Muscle layer of duodenum (tissue), 2 donors: ENCODE measurements around the gene COL18A1.

Experiments used
- H3K27ac ChIP-seq: one replicate; pipeline ENCODE4 v1.7.0; 2013; ENCODE audit warnings: mild to moderate bottlenecking, low read length
- H3K27me3 ChIP-seq: one replicate; pipeline ENCODE4 v1.7.0; 2013; ENCODE audit warnings: low read depth, mild to moderate bottlenecking, control low read depth, low read length
- H3K36me3 ChIP-seq, 2 donors: one replicate each; pipeline ENCODE4 v1.7.0; 2013; ENCODE audit warnings: low read length in 2 of 2, control low read depth in 1 of 2, mild to moderate bottlenecking in 1 of 2; ENCODE audit not compliant: insufficient read depth in 2 of 2, control insufficient read depth in 1 of 2
- H3K4me1 ChIP-seq, 2 donors: one replicate each; pipeline ENCODE4 v1.7.0; 2013; ENCODE audit warnings: low read length in 2 of 2, mild to moderate bottlenecking in 2 of 2, control low read depth in 1 of 2, moderate library complexity in 1 of 2; ENCODE audit not compliant: insufficient read depth in 2 of 2, control insufficient read depth in 1 of 2
- H3K4me3 ChIP-seq, 2 donors: one replicate each; pipeline ENCODE4 v1.7.0; 2013; ENCODE audit warnings: low read length in 2 of 2, low read depth in 1 of 2, mild to moderate bottlenecking in 1 of 2
- H3K9me3 ChIP-seq, 2 donors: one replicate each; pipeline ENCODE4 v1.7.0; 2013; ENCODE audit warnings: low read length in 2 of 2, control low read depth in 1 of 2, mild to moderate bottlenecking in 1 of 2; ENCODE audit not compliant: control insufficient read depth in 1 of 2
- donor health status: healthy.

COL18A1 gene

DNA sequence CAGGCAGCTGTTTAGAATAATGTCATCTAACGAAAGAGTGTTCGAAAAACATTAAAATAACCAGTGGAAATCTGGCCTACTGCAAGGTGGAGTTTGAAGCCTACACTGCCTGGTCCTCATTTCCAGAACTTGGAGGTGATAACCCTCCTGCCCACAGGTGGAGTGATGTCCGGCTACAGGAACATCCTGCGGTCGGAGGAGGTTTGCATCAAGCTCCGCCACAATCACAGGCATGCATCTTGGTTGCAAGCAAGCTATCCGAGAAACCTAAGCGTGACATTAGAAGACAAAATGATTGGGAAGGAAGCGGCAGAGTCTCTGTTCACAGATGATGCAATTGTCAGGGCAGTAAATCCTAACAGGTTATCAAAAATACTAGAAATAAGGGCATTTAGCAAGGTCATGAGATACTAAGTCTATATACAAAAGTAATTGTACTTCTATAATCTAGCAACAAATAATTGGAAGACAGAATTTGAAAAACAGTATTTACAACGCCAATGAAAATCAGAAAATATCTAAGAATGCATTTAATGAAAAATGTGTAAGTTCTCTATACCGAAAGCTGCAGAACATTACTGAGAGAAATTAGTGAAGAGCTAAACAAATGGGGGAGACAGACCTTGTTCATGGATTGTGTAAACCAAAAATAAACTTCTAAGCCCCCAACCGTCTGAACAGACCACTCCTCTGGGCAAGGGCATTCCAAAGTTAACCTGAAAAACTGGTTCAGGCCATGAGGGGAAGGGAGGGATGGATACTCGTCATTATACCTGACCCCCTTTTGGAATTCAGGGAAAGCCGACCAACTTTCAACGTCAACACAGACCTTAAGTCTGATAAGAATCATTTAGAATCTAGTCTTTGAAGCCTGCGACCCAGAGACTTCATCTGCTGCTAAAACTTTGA lies 141.9 kb downstream of the COL18A1 start:
- Histone ChIP-seq H3K4me1 (peaks cover 3 to 9% of the 10 kb centered on the region in 2 donors), H3K36me3 (no peaks in the 10 kb centered on the region), H3K27ac (no peak overlapping the region), H3K4me3 (no peak overlapping the region), H3K27me3 (no peaks in the 10 kb centered on the region), H3K9me3 (no peaks in the 10 kb centered on the region)

DNA sequence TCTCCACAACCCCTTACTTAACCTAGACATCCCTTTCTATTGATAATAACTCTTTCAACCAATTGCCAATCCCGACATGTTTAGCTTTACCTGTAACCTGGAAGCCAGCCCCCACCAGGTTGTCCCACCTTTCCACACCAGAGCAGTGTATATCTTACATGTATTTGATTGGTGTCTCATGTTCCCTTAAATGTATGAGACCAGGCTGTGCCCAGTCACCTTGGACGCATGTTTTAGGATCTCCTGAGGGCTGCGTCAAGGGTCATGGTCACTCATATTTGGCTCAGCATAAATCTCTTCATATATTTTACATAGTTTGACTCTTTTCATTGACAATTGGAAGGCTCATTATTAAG lies 142.6 kb downstream of the COL18A1 start:
- H3K36me3 ChIP-seq, result no peaks in the 10 kb centered on the region
- H3K27ac ChIP-seq, result no peak overlapping the region
- no peaks in the 10 kb centered on the region for H3K27me3 ChIP-seq
- no peaks in the 10 kb centered on the region for H3K9me3 ChIP-seq
- H3K4me3 ChIP-seq, result no peak overlapping the region
- H3K4me1 ChIP-seq, result peaks cover 3 to 9% of the 10 kb centered on the region in 2 donors

DNA sequence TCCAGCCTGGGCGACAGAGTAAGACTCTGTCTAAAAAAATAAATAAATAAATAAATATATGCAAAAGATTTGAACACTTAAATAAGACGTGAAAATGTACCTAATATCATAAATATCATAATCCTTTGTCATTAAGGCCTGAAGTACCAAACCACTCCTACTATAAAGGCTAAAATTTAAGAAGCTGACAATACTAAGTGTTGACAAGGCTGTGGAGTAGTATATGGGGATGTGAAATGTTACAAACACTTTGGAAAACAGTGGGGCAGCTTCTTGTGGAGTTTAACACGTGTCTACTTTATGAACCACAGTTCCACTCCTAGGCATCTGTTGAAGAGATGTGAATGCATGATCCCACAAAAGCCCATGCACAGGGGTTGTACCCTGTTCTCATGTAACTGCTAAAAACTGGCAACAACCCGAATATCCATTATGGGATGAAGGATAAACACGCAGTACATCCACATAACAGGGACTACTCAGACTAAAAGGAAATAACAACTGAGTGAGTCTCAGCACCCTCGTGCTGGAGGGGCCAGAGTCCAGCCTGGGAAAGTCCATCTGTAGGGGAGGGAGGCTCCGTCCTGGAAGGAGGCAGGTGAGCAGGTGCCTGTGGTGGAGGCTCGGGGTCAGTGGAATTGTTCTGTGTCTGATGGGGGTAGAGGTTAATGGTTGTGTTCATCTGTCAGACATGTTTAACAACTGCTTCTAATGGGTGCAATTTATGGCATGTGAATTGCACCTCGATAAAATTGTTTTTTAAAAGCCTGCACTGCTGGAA lies 143.9 kb downstream of the COL18A1 start:
- no peak overlapping the region for H3K27ac ChIP-seq
- no peaks in the 10 kb centered on the region for H3K36me3 ChIP-seq
- no peaks in the 10 kb centered on the region for H3K27me3 ChIP-seq
- no peak overlapping the region for H3K4me3 ChIP-seq
- H3K4me1 ChIP-seq, result peaks cover 3% of the 10 kb centered on the region in 2 donors
- H3K9me3 ChIP-seq, result no peaks in the 10 kb centered on the region

DNA sequence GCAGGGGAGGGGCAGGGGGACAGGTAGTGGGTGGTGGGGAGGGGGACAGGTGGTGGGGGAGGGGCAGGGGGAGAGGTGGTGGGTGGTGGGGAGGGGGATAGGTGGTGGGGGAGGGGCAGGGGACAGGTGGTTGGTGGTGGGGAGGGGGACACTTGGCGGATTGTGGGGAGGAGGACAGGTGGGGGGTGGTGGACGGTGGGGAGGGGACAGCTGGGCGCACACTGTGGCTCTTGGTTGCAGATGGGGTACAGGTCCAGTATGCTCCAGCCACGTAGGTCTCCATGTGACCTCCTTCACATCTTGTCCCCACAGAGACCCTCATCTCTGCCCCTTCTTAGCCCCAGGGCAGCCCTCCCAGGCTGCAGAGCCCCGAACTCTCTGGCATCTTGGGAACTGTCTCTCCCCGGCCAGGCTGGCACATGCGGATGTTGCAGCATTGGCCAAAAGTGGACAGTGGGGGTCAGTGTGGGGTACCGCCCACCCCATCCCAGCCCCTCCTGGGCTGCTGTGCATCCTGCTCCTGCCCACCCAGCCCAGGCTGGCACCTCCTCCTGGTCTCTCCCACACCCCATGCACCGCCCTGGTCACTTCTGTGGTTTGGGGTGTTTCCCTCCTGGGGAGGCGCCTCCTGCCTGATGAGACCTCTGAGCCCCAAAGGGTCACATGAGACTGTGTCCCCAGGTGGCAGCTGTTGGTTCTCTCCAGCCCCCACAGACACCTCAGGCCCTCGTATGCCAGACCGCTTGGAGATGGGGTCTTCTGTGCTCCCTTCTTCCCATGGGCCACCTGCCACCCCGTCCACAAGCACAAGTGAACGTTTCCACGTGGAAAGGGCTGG lies 144.9 kb downstream of the COL18A1 start:
- H3K4me1 ChIP-seq, result peaks cover 3% of the 10 kb centered on the region in 2 donors
- no peak overlapping the region for H3K4me3 ChIP-seq
- no peaks in the 10 kb centered on the region for H3K36me3 ChIP-seq
- peak overlapping the region; percentile 39 for H3K27ac ChIP-seq
- H3K27me3 ChIP-seq, result no peaks in the 10 kb centered on the region
- H3K9me3 ChIP-seq, result no peaks in the 10 kb centered on the region

DNA sequence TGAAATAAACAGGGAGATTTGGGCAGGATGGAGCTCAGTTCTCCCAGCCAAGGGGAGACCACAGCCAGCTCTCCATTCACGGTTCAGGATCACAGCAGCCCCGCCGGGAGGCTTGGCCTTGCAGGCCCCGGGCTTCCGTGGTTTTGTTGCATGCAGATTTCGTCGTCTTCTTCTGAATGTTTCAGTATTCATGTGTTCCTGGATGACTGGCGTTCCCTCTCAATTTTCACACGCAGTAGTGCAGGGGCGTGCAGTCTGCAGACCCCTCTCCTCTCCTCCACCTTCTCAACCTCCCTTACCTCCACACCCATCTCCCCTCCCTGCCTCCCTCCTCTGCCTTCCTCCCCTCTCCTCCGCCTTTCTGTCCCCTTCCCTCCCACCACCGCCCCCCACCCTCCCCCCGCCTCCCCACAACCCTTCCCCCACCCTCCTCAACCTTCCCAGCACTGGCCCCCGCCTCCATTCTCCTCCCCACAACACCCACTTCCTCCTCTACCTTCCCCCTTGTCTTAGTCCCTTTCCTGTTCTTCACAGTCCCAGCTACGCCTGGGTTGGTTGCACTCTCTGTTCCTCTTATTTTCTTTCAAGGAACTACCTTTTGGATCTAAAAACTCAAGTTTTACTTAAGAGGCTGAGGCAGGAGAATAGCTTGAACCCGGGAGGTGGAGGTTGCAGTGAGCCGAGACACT lies 145.7 kb downstream of the COL18A1 start:
- peaks cover 3% of the 10 kb centered on the region in 2 donors for H3K4me1 ChIP-seq
- H3K27me3 ChIP-seq, result no peaks in the 10 kb centered on the region
- H3K9me3 ChIP-seq, result no peaks in the 10 kb centered on the region
- H3K27ac ChIP-seq, result peak overlapping the region; percentile 65
- H3K4me3 ChIP-seq, result no peak overlapping the region
- no peaks in the 10 kb centered on the region for H3K36me3 ChIP-seq

DNA sequence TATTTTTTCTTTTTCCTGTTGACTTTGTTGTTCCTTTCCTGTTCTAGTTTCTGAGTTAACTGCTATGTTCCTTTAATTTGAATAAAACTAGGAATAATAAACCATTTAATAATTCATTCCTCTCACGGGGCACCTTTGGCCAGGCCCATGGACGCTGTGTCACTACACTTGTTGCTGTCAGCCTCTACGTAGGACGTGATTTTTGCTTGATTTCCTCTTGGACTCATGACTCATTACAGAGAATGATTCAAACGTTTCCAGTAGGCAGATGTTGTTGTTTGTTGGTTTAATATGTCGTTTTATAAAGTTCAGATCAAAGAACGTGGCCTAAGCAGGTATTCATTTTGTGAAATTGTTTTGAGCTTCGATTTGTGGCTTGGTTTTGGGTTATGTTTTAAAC lies 146.4 kb downstream of the COL18A1 start:
- H3K36me3 ChIP-seq, result no peaks in the 10 kb centered on the region
- no peaks in the 10 kb centered on the region for H3K9me3 ChIP-seq
- peaks cover 3% of the 10 kb centered on the region in 2 donors for H3K4me1 ChIP-seq
- no peak overlapping the region for H3K4me3 ChIP-seq
- no peaks in the 10 kb centered on the region for H3K27me3 ChIP-seq
- peak overlapping the region; percentile 65 for H3K27ac ChIP-seq

DNA sequence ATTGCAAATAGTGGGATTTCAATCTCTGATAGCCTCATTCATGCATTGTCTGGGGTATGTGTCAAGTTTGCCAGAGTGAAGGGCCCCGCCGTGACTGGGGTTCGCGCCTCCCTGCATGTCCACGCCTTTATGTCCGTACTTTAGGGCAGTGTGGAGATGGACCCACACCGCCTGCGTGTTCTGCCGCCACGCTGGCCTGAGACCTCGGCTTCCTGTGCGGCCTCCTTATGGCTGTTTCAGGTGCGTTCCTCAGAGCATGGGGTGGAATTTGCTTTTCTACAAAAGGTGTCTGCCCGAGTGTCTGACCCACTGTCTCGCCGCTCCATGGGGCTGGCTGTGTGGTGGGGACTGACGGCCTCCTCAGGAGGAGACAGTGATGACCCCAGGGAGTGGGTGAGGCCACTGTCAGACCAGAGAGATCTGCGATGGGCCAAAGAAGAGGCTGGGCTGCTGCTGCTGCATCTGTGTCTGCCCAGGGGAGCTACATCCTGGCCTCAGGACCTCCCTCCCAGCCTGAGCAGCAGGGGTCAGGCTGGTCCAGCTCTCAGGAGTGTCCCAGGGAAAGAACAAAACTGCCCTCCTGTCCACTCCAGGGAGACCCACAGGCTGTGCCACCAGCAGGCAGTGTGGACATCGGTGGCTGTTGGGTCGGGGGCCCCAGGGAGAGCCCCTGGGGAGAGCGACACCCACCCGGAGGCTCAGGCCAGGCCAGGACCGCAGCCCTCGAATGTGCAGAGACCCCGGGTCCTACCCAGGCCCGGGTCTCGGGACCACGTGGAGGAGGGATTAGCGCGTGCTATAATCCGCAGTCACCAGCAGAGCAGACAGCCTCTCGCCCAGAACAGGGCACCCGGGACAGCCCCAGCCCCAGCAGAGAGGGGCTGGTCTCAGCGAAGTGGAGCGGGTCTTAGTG lies 147.1 kb downstream of the COL18A1 start:
- H3K27ac ChIP-seq, result peak overlapping the region; percentile 65

DNA sequence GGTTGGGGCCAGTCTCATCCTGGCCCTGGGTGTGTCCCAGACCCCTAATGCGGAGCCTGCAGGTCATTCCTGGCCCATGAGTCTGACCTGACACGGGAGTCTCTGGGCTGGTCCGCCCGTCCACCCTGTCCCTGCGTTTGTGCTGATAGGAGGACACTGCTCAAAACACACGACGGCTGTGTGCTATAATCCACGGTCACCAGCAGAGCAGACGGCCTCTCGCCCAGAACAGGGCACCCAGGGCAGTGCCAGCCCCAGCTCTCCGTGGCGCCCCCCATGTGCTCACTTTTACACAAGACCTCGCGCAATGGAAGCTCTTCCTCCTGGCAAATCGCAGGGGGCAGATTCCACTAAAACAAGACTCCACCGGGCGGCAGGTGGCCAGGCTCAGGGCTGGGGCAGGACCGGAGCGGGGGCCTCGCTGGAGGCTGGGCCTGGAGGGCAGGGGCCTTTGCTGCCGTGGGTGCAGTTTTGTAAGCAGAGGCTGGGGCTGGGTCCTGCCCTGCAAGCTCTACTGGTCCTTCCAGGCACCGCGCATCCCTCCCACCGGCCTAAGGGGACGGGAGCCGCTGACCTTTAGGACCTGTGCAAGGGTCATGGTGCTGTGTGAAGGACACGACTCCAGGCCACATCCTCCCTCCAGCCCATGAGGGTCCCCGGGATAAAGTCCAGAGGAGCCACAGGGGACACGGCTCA lies 147.9 kb downstream of the COL18A1 start:
- H3K4me1 ChIP-seq, result peaks cover 3% of the 10 kb centered on the region in 2 donors
- H3K27ac ChIP-seq, result no peak overlapping the region
- no peak overlapping the region for H3K4me3 ChIP-seq
- no peaks in the 10 kb centered on the region for H3K9me3 ChIP-seq
- no peaks in the 10 kb centered on the region for H3K27me3 ChIP-seq
- no peaks in the 10 kb centered on the region for H3K36me3 ChIP-seq

More for the DNA sequence above, 147.1 kb downstream of the COL18A1 start:
- peaks cover 3% of the 10 kb centered on the region in 2 donors for H3K4me1 ChIP-seq
- no peaks in the 10 kb centered on the region for H3K36me3 ChIP-seq
- H3K4me3 ChIP-seq, result no peak overlapping the region
- no peaks in the 10 kb centered on the region for H3K9me3 ChIP-seq
- H3K27me3 ChIP-seq, result no peaks in the 10 kb centered on the region

DNA sequence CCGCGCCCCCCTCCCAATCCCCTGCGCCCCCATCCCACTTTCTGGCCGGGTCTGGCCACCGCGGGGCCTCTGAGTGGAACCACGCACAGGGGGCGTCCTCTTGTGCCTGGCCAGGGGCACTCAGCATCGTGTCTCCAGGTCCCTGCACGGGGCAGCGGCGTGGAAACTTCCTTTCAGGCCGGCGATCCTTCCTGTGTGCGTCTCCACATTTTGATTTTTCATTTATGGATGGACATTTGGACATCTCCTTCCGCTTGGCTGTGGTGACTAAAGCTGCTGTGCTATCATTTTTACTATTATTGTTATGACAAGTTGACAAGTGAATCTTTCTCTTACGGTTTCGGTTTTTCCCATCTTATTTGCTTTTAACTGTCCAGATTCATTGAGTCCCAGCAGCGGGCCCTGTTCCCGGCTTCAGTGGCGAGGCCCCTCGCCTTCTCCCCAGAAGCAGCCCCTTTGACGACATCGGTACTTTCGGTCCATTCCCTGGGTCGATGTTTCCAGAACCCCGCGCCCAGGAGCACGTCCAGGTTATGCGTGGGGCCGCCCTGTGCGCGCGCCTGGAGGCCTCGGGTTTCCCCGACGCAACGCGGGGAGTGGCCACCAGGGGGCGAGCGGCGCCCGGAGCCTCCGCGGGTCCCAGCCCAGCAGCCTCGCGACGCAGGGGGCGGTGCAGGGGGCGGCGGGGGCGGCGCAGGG lies 149.7 kb downstream of the COL18A1 start:
- H3K4me1 ChIP-seq, result peaks cover 3% of the 10 kb centered on the region in 2 donors
- H3K4me3 ChIP-seq, result peak overlapping the region; percentile 79 to 87
- no peaks in the 10 kb centered on the region for H3K36me3 ChIP-seq
- no peaks in the 10 kb centered on the region for H3K27me3 ChIP-seq
- H3K9me3 ChIP-seq, result no peaks in the 10 kb centered on the region
- H3K27ac ChIP-seq, result peak overlapping the region; percentile 82
